K562 (cell line): ENCODE data around the gene AASDH. TPM values are rescaled to one million over a fixed set of nuclear protein-coding genes. Genes with fewer than 3 reads are reported as not detected.

Experiments used
- BACH1 ChIP-seq: fragments of 200-800 bp; sonication (Bioruptor generic); IDR thresholded peaks from 2 replicates; pipeline ENCODE4 v1.6.1; 2016; ENCODE audit warnings: missing genetic modification characterization, missing compliant biosample characterization
- BCL6 ChIP-seq: fragments of 250-450 bp; sonication (Bioruptor Pico); IDR thresholded peaks from 2 replicates; pipeline ENCODE4 v1.4.0; 2020
- CTCF ChIP-seq, 3 experiments: IDR thresholded peaks in 2 of 3; conservative IDR thresholded peaks in 1 of 3; 2 replicates each; pipeline ENCODE4 v1.5.1; 2011 to 2012; ENCODE audit warnings: low read length in 3 of 3, mild to moderate bottlenecking in 3 of 3, control low read depth in 2 of 3, improper control_type of control experiment in 1 of 3, inconsistent platforms in 1 of 3, low read depth in 1 of 3, mixed read lengths in 1 of 3, moderate library complexity in 1 of 3; ENCODE audit not compliant: insufficient read depth in 2 of 3
- DEAF1 ChIP-seq: fragments of 450-650 bp; formaldehyde crosslinking; IDR thresholded peaks from 2 replicates; pipeline ENCODE4 v1.4.0; 2020; ENCODE audit warnings: mild to moderate bottlenecking, moderate library complexity
- FOXJ3 ChIP-seq: sonication (generic); formaldehyde crosslinking; IDR thresholded peaks from 2 replicates; pipeline ENCODE4 v1.4.0; 2020; ENCODE audit warnings: mild to moderate bottlenecking, missing genetic modification reagents
- NFE2 ChIP-seq: IDR thresholded peaks from 2 replicates; pipeline ENCODE4 v1.6.1; 2014; ENCODE audit warnings: antibody characterized with exemption, low read depth
- NUFIP1 ChIP-seq: fragments of 450-650 bp; IDR thresholded peaks from 2 replicates; pipeline ENCODE4 v1.6.1; 2018; ENCODE audit not compliant: partially characterized antibody
- POLR3G ChIP-seq: IDR thresholded peaks from 2 replicates; pipeline ENCODE4 v1.6.1; 2011; ENCODE audit not compliant: insufficient read length, insufficient replicate concordance; ENCODE audit errors: extremely low read depth
- PPARD ChIP-seq: fragments of 250-450 bp; sonication (Bioruptor Pico); IDR thresholded peaks from 2 replicates; pipeline ENCODE4 v1.8.0; 2022; ENCODE audit warnings: inconsistent platforms, mild to moderate bottlenecking, moderate library complexity
- PTBP1 ChIP-seq: fragments of 200-400 bp; formaldehyde crosslinking; IDR thresholded peaks from 2 replicates; pipeline ENCODE4 v1.6.1; 2017; ENCODE audit warnings: low read depth, low read length
- SIX5 ChIP-seq, 2 experiments: IDR thresholded peaks; 2 replicates each; pipeline ENCODE4 v1.6.1; 2011; ENCODE audit warnings: low read length in 2 of 2, borderline replicate concordance in 1 of 2, low read depth in 1 of 2, mild to moderate bottlenecking in 1 of 2, moderate library complexity in 1 of 2; ENCODE audit not compliant: insufficient read depth in 1 of 2
- SMC3 ChIP-seq: conservative IDR thresholded peaks from 2 replicates; pipeline ENCODE4 v1.6.1; 2011; ENCODE audit warnings: low read depth, low read length, improper control_type of control experiment; ENCODE audit not compliant: insufficient read depth
- THRB ChIP-seq: fragments of 450-650 bp; formaldehyde crosslinking; conservative IDR thresholded peaks from 2 replicates; pipeline ENCODE4 v1.4.0; 2022; ENCODE audit warnings: mild to moderate bottlenecking, missing genetic modification characterization
- polyA plus RNA-seq, 8 experiments: library from polyadenylated mRNA; depleted of rRNA in 4 of 8; stranded (reverse) in 5 of 8; unstranded in 3 of 8; fragments of >200 nt; fragmentation: Nextera tagmentation in 2 of 8; fragmentation: Illumina TruSeq in 1 of 8; extraction: Ambion mirVana in 2 of 8; extraction: Trizol in 1 of 8; gene quantifications; 2 replicates each; pipeline versions ENCODE4 v1.2.1 to v1.2.3, GENCODE V29; 2011 to 2014; ENCODE audit warnings: inconsistent platforms in 1 of 8, missing spikeins in 1 of 8
- total RNA-seq, 7 experiments: library from RNA; depleted of rRNA in 6 of 7; stranded (reverse); fragments of >200 nt in 6 of 7; fragmentation: Illumina TruSeq in 2 of 7; extraction: Trizol in 2 of 7; gene quantifications; 2 replicates each; pipeline versions ENCODE4 v1.2.1 to v1.2.3, GENCODE V29; 2011 to 2021; ENCODE audit warnings: low replicate concordance in 1 of 7
- TF ChIP-seq, protein P1 (sequence below): IDR thresholded peaks from 2 replicates; pipeline ENCODE4 v1.6.1; 2011; ENCODE audit warnings: borderline replicate concordance, low read depth, mild to moderate bottlenecking, moderate library complexity, low read length; ENCODE audit not compliant: insufficient read depth, poor library complexity, severe bottlenecking

Gene AASDH
- total and polyA plus RNA-seq, 9 of the 15 experiments (the other 6 are each of a cell fraction or from before 2014, with no cell fraction given): 8.6 to 29.7 (median 13.7) TPM

GRCh38 chr4:56424697-56425514 lies 37.6 kb upstream of the AASDH start (continued):
- no peak for TF ChIP-seq THRB (CRISPR knock-in tag)
- TF ChIP-seq NUFIP1: no peak
- TF ChIP-seq BACH1: no peak
- TF ChIP-seq FOXJ3 (CRISPR knock-in tag): no peak
- no peak for TF ChIP-seq POLR3G
- no peak for TF ChIP-seq NFE2
- TF ChIP-seq CTCF (IDR thresholded peaks at IDR 0.05 in 2 of 3, conservative IDR thresholded peaks at IDR 0.05 in 1 of 3; ENCODE audit: insufficient read depth in 2 of 3, low read depth in 1 of 3, low read length in 3 of 3): peak; percentile 31 to 67 (median 54); a peak in 5 of 6 replicates
- TF ChIP-seq SIX5 (IDR thresholded peaks at IDR 0.05; ENCODE audit: borderline replicate concordance in 1 of 2, insufficient read depth in 1 of 2, low read depth in 1 of 2, low read length in 2 of 2): no peak
- TF ChIP-seq PTBP1: no peak
- TF ChIP-seq DEAF1 (CRISPR knock-in tag): 0 out of 2 replicates have a peak, but pooled peaks have one; percentile 13
- no peak for TF ChIP-seq BCL6 (CRISPR knock-in tag)
- TF ChIP-seq SMC3: peak; percentile 18; the same call in 1 of the 2 replicates
- TF ChIP-seq, protein P1, sequence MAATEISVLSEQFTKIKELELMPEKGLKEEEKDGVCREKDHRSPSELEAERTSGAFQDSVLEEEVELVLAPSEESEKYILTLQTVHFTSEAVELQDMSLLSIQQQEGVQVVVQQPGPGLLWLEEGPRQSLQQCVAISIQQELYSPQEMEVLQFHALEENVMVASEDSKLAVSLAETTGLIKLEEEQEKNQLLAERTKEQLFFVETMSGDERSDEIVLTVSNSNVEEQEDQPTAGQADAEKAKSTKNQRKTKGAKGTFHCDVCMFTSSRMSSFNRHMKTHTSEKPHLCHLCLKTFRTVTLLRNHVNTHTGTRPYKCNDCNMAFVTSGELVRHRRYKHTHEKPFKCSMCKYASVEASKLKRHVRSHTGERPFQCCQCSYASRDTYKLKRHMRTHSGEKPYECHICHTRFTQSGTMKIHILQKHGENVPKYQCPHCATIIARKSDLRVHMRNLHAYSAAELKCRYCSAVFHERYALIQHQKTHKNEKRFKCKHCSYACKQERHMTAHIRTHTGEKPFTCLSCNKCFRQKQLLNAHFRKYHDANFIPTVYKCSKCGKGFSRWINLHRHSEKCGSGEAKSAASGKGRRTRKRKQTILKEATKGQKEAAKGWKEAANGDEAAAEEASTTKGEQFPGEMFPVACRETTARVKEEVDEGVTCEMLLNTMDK: peak; percentile 8
- TF ChIP-seq PPARD: no peak
